Measurements from ENCODE around the gene ARL5C.
"Not testable (repeated sequence)": the region's sequence is repeated elsewhere in the genome, so short reads cannot be mapped to it uniquely, and the experiment has no call there.

The ARL5C gene

GRCh38 chr17:39141294-39141693 lies 24.7 kb downstream of the ARL5C start:
- DNase-seq (ENCODE audit: low read depth in 2 of 2), result no peak

GRCh38 chr17:39139561-39139960 lies 26.4 kb downstream of the ARL5C start:
- DNase-seq (ENCODE audit: low read depth in 2 of 2), result no peak

- no peak for DNase-seq (ENCODE audit: low read depth in 2 of 2)
Measured at GRCh38 chr17:39139161-39139511, 26.8 kb downstream of the ARL5C start.

- no peak for DNase-seq (ENCODE audit: low read depth in 2 of 2)
Measured at GRCh38 chr17:39138431-39139160, 27.4 kb downstream of the ARL5C start.

GRCh38 chr17:39134878-39135277 lies 31.1 kb downstream of the ARL5C start:
- DNase-seq (ENCODE audit: low read depth in 2 of 2), result no peak

- no peak for DNase-seq (ENCODE audit: low read depth in 2 of 2)
Measured at GRCh38 chr17:39132192-39132610, 33.8 kb downstream of the ARL5C start.

GRCh38 chr17:39131616-39132015 lies 34.3 kb downstream of the ARL5C start:
- no peak for DNase-seq (ENCODE audit: low read depth in 2 of 2)

- no peak for DNase-seq (ENCODE audit: low read depth in 2 of 2)
Measured at GRCh38 chr17:39130205-39130604, 35.8 kb downstream of the ARL5C start.

GRCh38 chr17:39129544-39129943 lies 36.4 kb downstream of the ARL5C start:
- not testable (repeated sequence) for DNase-seq (ENCODE audit: low read depth in 2 of 2)

- DNase-seq (ENCODE audit: low read depth in 2 of 2), result no peak
Measured at GRCh38 chr17:39126436-39126835, 39.5 kb downstream of the ARL5C start.

GRCh38 chr17:39125143-39125875 lies 40.7 kb downstream of the ARL5C start:
- no peak for DNase-seq (ENCODE audit: low read depth in 2 of 2)

- DNase-seq (ENCODE audit: low read depth in 2 of 2), result no peak
Measured at GRCh38 chr17:39123627-39124026, 42.3 kb downstream of the ARL5C start.

- DNase-seq (ENCODE audit: low read depth in 2 of 2), result no peak
Measured at GRCh38 chr17:39122991-39123390, 43.0 kb downstream of the ARL5C start.

- DNase-seq (ENCODE audit: low read depth in 2 of 2), result not testable (repeated sequence)
Measured at GRCh38 chr17:39121919-39122318, 44.0 kb downstream of the ARL5C start.

- no peak for DNase-seq (ENCODE audit: low read depth in 2 of 2)
Measured at GRCh38 chr17:39118674-39119419, 47.1 kb downstream of the ARL5C start.

- no peak for DNase-seq (ENCODE audit: low read depth in 2 of 2)
Measured at GRCh38 chr17:39116224-39116623, 49.7 kb downstream of the ARL5C start.

GRCh38 chr17:39115135-39115534 lies 50.8 kb downstream of the ARL5C start:
- no peak for DNase-seq (ENCODE audit: low read depth in 2 of 2)

- DNase-seq (ENCODE audit: low read depth in 2 of 2), result no peak
Measured at GRCh38 chr17:39114723-39115122, 51.2 kb downstream of the ARL5C start.

GRCh38 chr17:39113871-39114270 lies 52.1 kb downstream of the ARL5C start:
- no peak for DNase-seq (ENCODE audit: low read depth in 2 of 2)

- no peak for DNase-seq (ENCODE audit: low read depth in 2 of 2)
Measured at GRCh38 chr17:39110435-39111136, 55.4 kb downstream of the ARL5C start.

GRCh38 chr17:39108461-39109375 lies 57.2 kb downstream of the ARL5C start:
- no peak for DNase-seq (ENCODE audit: low read depth in 2 of 2)
